IMR-90 (cell line): ENCODE results near the gene PHF8. TPM values are rescaled to one million over a fixed set of nuclear protein-coding genes. Genes with fewer than 3 reads are reported as not detected.

ENCODE experiments used
- ATAC-seq: fragments of 200-7000 bp; cut with Tn5 transposase; 2 replicates; pipeline ENCODE4 v1.9.1; 2020; ENCODE audit warnings: low read depth, mild to moderate bottlenecking, moderate library complexity
- BruUV-seq: library from RNA; stranded (reverse); fragments of 400-500 nt; replicated peaks from 2 replicates; lab custom pipeline; 2021; lab: Mats Ljungman, UMichigan
- CTCF ChIA-PET: fragments of 300-600 bp; formaldehyde crosslinking; extraction: SDS; loops from one replicate; lab custom pipeline; 2021; ENCODE audit warnings: antibody characterized with exemption; lab: Yijun Ruan, JAX
- POLR2A ChIA-PET: fragments of 300-600 bp; sonication (Branson Sonifier 250); formaldehyde crosslinking; loops from one replicate; lab custom pipeline; 2022; ENCODE audit warnings: antibody characterized with exemption; ENCODE audit not compliant: unreplicated experiment; lab: Charles Lee
- DNase-seq: peaks from one replicate; pipeline ENCODE4 v3.0.0; 2013
- H2AFZ ChIP-seq: replicated peaks from 2 replicates; pipeline ENCODE3; 2013; ENCODE audit warnings: low read length, mild to moderate bottlenecking; ENCODE audit not compliant: poor library complexity
- H2AK5ac ChIP-seq: 2 replicates; pipeline ENCODE4 v1.6.1; 2013; ENCODE audit warnings: low read depth, low read length, inconsistent platforms
- H2AK9ac ChIP-seq: replicated peaks from 2 replicates; pipeline ENCODE3; 2013; ENCODE audit warnings: mild to moderate bottlenecking, low read depth, low read length, moderate library complexity; ENCODE audit not compliant: poor library complexity
- H2BK120ac ChIP-seq: 2 replicates; pipeline ENCODE4 v1.6.1; 2013; ENCODE audit warnings: low read depth, low read length, inconsistent platforms
- H2BK15ac ChIP-seq: 3 replicates; pipeline ENCODE4 v1.6.1; 2013; ENCODE audit warnings: low read depth, low read length, inconsistent platforms
- H2BK20ac ChIP-seq: 2 replicates; pipeline ENCODE4 v1.6.1; 2013; ENCODE audit warnings: low read depth, mild to moderate bottlenecking, inconsistent platforms, low read length, moderate library complexity
- H2BK5ac ChIP-seq: 2 replicates; pipeline ENCODE4 v1.6.1; 2013; ENCODE audit warnings: mild to moderate bottlenecking, low read depth, low read length, inconsistent platforms; ENCODE audit not compliant: poor library complexity, severe bottlenecking
- H3K14ac ChIP-seq: replicated peaks from 2 replicates; pipeline ENCODE4 v1.6.1; 2013; ENCODE audit warnings: low read depth, low read length, inconsistent platforms
- H3K18ac ChIP-seq: 2 replicates; pipeline ENCODE4 v1.6.1; 2013; ENCODE audit warnings: low read depth, low read length, control low read depth
- H3K23ac ChIP-seq: 2 replicates; pipeline ENCODE4 v1.6.1; 2013; ENCODE audit warnings: low read depth, low read length, inconsistent platforms
- H3K27ac ChIP-seq: 2 replicates; pipeline ENCODE4 v1.5.1; 2013; ENCODE audit warnings: mild to moderate bottlenecking, control low read depth, low read length; ENCODE audit not compliant: insufficient read depth
- H3K27me3 ChIP-seq: 2 replicates; pipeline ENCODE4 v1.6.1; 2013; ENCODE audit warnings: low read length; ENCODE audit not compliant: control insufficient read depth, insufficient read depth
- H3K36me3 ChIP-seq: 2 replicates; pipeline ENCODE4 v1.6.1; 2013; ENCODE audit warnings: low read length, mixed read lengths; ENCODE audit not compliant: control insufficient read depth, insufficient read depth
- H3K4ac ChIP-seq: 2 replicates; pipeline ENCODE4 v1.6.1; 2013; ENCODE audit warnings: low read depth, low read length, inconsistent platforms
- H3K4me1 ChIP-seq: 2 replicates; pipeline ENCODE4 v1.6.1; 2013; ENCODE audit warnings: low read length, mixed read lengths; ENCODE audit not compliant: control insufficient read depth, insufficient read depth
- H3K4me2 ChIP-seq: 2 replicates; pipeline ENCODE4 v1.6.1; 2013; ENCODE audit warnings: low read depth, mild to moderate bottlenecking, control low read depth, low read length, moderate library complexity
- H3K4me3 ChIP-seq: 2 replicates; pipeline ENCODE4 v1.5.1; 2013; ENCODE audit warnings: low read depth, mild to moderate bottlenecking, control low read depth, low read length, moderate library complexity; ENCODE audit not compliant: insufficient read depth
- H3K56ac ChIP-seq: 2 replicates; pipeline ENCODE4 v1.6.1; 2013; ENCODE audit warnings: low read length, inconsistent platforms; ENCODE audit not compliant: insufficient read depth; ENCODE audit errors: extremely low read depth
- H3K79me1 ChIP-seq, 2 experiments: 2 replicates each; pipeline ENCODE4 v1.6.1; 2013; ENCODE audit warnings: low read length in 2 of 2, inconsistent platforms in 1 of 2, low read depth in 1 of 2
- H3K9ac ChIP-seq: 2 replicates; pipeline ENCODE4 v1.6.1; 2013; ENCODE audit warnings: low read depth, low read length, control low read depth
- H3K9me1 ChIP-seq: 2 replicates; pipeline ENCODE4 v1.6.1; 2013; ENCODE audit warnings: low read length, inconsistent platforms; ENCODE audit not compliant: insufficient read depth
- H3K9me3 ChIP-seq: 2 replicates; pipeline ENCODE4 v1.6.1; 2013; ENCODE audit warnings: low read length; ENCODE audit not compliant: control insufficient read depth, insufficient read depth
- H4K20me1 ChIP-seq: 2 replicates; pipeline ENCODE4 v1.6.1; 2013; ENCODE audit warnings: low read length, inconsistent platforms; ENCODE audit not compliant: insufficient read depth
- H4K5ac ChIP-seq: 2 replicates; pipeline ENCODE4 v1.6.1; 2013; ENCODE audit warnings: mild to moderate bottlenecking, low read depth, low read length, control low read depth
- H4K8ac ChIP-seq, 2 experiments: 2 replicates each; pipeline ENCODE4 v1.6.1; 2013; ENCODE audit warnings: low read depth in 2 of 2, low read length in 2 of 2, control low read depth in 1 of 2, inconsistent platforms in 1 of 2
- H4K91ac ChIP-seq: 2 replicates; pipeline ENCODE4 v1.6.1; 2013; ENCODE audit warnings: low read depth, low read length, inconsistent platforms; ENCODE audit not compliant: insufficient read depth
- CEBPB ChIP-seq: IDR thresholded peaks from 2 replicates; pipeline ENCODE4 v1.6.1; 2012; ENCODE audit warnings: low read depth, low read length, improper control_type of control experiment
- MAZ ChIP-seq: IDR thresholded peaks from 2 replicates; pipeline ENCODE4 v1.6.1; 2012; ENCODE audit warnings: low read depth, mild to moderate bottlenecking, low read length, improper control_type of control experiment, moderate library complexity, borderline replicate concordance
- POLR2A ChIP-seq: IDR thresholded peaks from 2 replicates; pipeline ENCODE4 v1.6.1; 2012; ENCODE audit warnings: mild to moderate bottlenecking, low read depth, low read length
- RCOR1 ChIP-seq: IDR thresholded peaks from 2 replicates; pipeline ENCODE4 v1.6.1; 2012; ENCODE audit warnings: mild to moderate bottlenecking, low read length, improper control_type of control experiment; ENCODE audit not compliant: insufficient replicate concordance
- SMC3 ChIP-seq: fragments of 150-350 bp; IDR thresholded peaks from 2 replicates; pipeline ENCODE4 v1.6.1; 2016; ENCODE audit warnings: low read depth, mild to moderate bottlenecking, antibody characterized with exemption, low read length, moderate library complexity
- USF2 ChIP-seq: fragments of 150-350 bp; IDR thresholded peaks from 2 replicates; pipeline ENCODE4 v1.6.1; 2017; ENCODE audit warnings: mild to moderate bottlenecking, antibody characterized with exemption, low read length, low read depth
- WGBS, 2 experiments: methylation state at CpG; one replicate each; pipeline versions ENCODE4 v1.1.5 to v1.1.7; 2013; ENCODE audit warnings: missing lambda C conversion rate in 2 of 2; ENCODE audit not compliant: insufficient read length in 1 of 2; ENCODE audit errors: extremely low coverage in 2 of 2; 5-methylcytosine and 5-hydroxymethylcytosine counted together
- dilution Hi-C: fragments of 300-500 bp; cut with HindIII; formaldehyde crosslinking; loops from one replicate; pipeline ENCODE4 v1.14.3; 2018; ENCODE audit warnings: low sequenced_read_pairs; ENCODE audit not compliant: unreplicated experiment
- in situ Hi-C: fragments of 300-500 bp; cut with MboI; formaldehyde crosslinking; loops from 3 replicates; pipeline ENCODE4 v1.14.3; 2019; ENCODE audit warnings: low sequenced_read_pairs, inconsistent platforms, mixed read lengths
- intact Hi-C: fragments of 100-400 bp; cut with micrococcal nuclease; formaldehyde crosslinking; loops from 2 replicates; pipeline ENCODE4 v1.10.0; 2022
- polyA plus RNA-seq, 3 experiments: library from polyadenylated mRNA; depleted of rRNA; stranded (reverse); fragments of >200 nt; gene quantifications; 2 replicates each; pipeline ENCODE4 v1.2.3, GENCODE V29; 2012; ENCODE audit warnings: low replicate concordance in 1 of 3
- total RNA-seq: library from RNA; depleted of rRNA; stranded (reverse); fragments of >200 nt; gene quantifications from 2 replicates; pipeline ENCODE4 v1.2.3, GENCODE V29; 2012
- TF ChIP-seq, protein P1 (sequence below): conservative IDR thresholded peaks from 2 replicates; pipeline ENCODE4 v1.5.1; 2012; ENCODE audit warnings: mild to moderate bottlenecking, low read depth, low read length, improper control_type of control experiment

Gene PHF8
- total and polyA plus RNA-seq, 2 of the 4 experiments (the other 2 are of a cell fraction): 12.8 to 15.2 TPM

- Histone ChIP-seq H2AFZ (peak overlapping the region; percentile 76), H3K4me3 (no peak overlapping the region), H3K27ac (no peak overlapping the region), H2BK20ac (no peak overlapping the region), H4K91ac (no peak overlapping the region), H3K14ac (no peak overlapping the region), H3K9me3 (no peaks in the 10 kb centered on the region), H3K4me2 (no peak overlapping the region), H3K9me1 (0 out of 2 replicates have a peak, but pooled peaks cover 4% of the 10 kb centered on the region), H3K4me1 (no peaks in the 10 kb centered on the region; the same call in 1 of the 2 replicates), H2BK5ac (no peak overlapping the region), H3K36me3 (peaks cover 2% of the 10 kb centered on the region), H2AK5ac (no peak overlapping the region), H3K56ac (no peak overlapping the region), H3K79me1 (peaks cover 0 to 6% of the 10 kb centered on the region in 2 experiments; a peak in 1 of 4 replicates), H3K18ac (no peak overlapping the region), H4K20me1 (no peaks in the 10 kb centered on the region), H3K9ac (no peak overlapping the region), H2BK15ac (no peak overlapping the region), H2AK9ac (no peak overlapping the region), H3K23ac (no peak overlapping the region), H3K27me3 (no peaks in the 10 kb centered on the region), H4K5ac (peak overlapping the region; percentile 81; the same call in 1 of the 2 replicates), H3K4ac (peak overlapping the region; percentile 38; the same call in 1 of the 2 replicates), H2BK120ac (no peak overlapping the region), H4K8ac (peak overlapping the region; percentile 67 to 94; a peak in 3 of 4 replicates)
- TF ChIP-seq MAZ (no peak), SMC3 (no peak), CEBPB (peak; percentile 81), RCOR1 (no peak), POLR2A (no peak), USF2 (no peak)
- TF ChIP-seq, protein P1, sequence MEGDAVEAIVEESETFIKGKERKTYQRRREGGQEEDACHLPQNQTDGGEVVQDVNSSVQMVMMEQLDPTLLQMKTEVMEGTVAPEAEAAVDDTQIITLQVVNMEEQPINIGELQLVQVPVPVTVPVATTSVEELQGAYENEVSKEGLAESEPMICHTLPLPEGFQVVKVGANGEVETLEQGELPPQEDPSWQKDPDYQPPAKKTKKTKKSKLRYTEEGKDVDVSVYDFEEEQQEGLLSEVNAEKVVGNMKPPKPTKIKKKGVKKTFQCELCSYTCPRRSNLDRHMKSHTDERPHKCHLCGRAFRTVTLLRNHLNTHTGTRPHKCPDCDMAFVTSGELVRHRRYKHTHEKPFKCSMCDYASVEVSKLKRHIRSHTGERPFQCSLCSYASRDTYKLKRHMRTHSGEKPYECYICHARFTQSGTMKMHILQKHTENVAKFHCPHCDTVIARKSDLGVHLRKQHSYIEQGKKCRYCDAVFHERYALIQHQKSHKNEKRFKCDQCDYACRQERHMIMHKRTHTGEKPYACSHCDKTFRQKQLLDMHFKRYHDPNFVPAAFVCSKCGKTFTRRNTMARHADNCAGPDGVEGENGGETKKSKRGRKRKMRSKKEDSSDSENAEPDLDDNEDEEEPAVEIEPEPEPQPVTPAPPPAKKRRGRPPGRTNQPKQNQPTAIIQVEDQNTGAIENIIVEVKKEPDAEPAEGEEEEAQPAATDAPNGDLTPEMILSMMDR: no peak
- dilution Hi-C loops: no loop called here
- no TSS peak for BruUV-seq
- ATAC-seq (no peak), DNase-seq (no peak)
- 88% methylated on average over 5 of the region's 12 CpGs; no CpG with 5 or more reads in 1 of the 2 experiments for WGBS, 2 experiments
- in situ Hi-C loops: loop anchor here (25.0 kb wide), 1 partner anchor 392 kb away; the partner anchor contains the start of gene TSR2
- intact Hi-C loops: no loop called here
- ChIA-PET POLR2A (no interaction called here), CTCF (no interaction called here)
These were observed 1.4 kb upstream of the PHF8 start for GRCh38 chrX:54045563-54046228.
